HG03469 (cell line): ENCODE measurements around the gene PLCL1.
A peak's percentile ranks its signal among the peaks of the same experiment; 100 is the strongest.

Source experiments
- ATAC-seq: cut with Tn5 transposase; IDR thresholded peaks from one replicate; pipeline ENCODE4 v1.9.1; 2021; ENCODE audit warnings: mild to moderate bottlenecking, moderate library complexity, moderate number of reproducible peaks; ENCODE audit not compliant: unreplicated experiment

Gene PLCL1

GRCh38 chr2:197946562-197946961 lies 142.2 kb downstream of the PLCL1 start:
- no peak for ATAC-seq

GRCh38 chr2:197947219-197947757 lies 142.9 kb downstream of the PLCL1 start:
- no peak for ATAC-seq

- ATAC-seq: no peak
These were observed 144.8 kb downstream of the PLCL1 start for GRCh38 chr2:197949224-197949623.

GRCh38 chr2:197950006-197950405 lies 145.6 kb downstream of the PLCL1 start:
- no peak for ATAC-seq

GRCh38 chr2:197950724-197951123 lies 146.3 kb downstream of the PLCL1 start:
- no peak for ATAC-seq

- ATAC-seq: peak; percentile 58
These were observed 148.3 kb downstream of the PLCL1 start for GRCh38 chr2:197952540-197953202.

- ATAC-seq: no peak
These were observed 149.9 kb downstream of the PLCL1 start for GRCh38 chr2:197954328-197954727.

- no peak for ATAC-seq
These were observed 154.3 kb downstream of the PLCL1 start for GRCh38 chr2:197958592-197959150.

- no peak for ATAC-seq
These were observed 155.0 kb downstream of the PLCL1 start for GRCh38 chr2:197959383-197959782.

- no peak for ATAC-seq
These were observed 156.4 kb downstream of the PLCL1 start for GRCh38 chr2:197960786-197961185.

GRCh38 chr2:197964720-197965119 lies 160.3 kb downstream of the PLCL1 start:
- ATAC-seq: no peak

- no peak for ATAC-seq
These were observed 161.4 kb downstream of the PLCL1 start for GRCh38 chr2:197965756-197966155.

GRCh38 chr2:197969391-197969893 lies 165.0 kb downstream of the PLCL1 start:
- ATAC-seq: no peak

- no peak for ATAC-seq
These were observed 167.7 kb downstream of the PLCL1 start for GRCh38 chr2:197972061-197972460.

GRCh38 chr2:197972587-197972986 lies 168.2 kb downstream of the PLCL1 start:
- ATAC-seq: no peak

- no peak for ATAC-seq
These were observed 169.4 kb downstream of the PLCL1 start for GRCh38 chr2:197973772-197974171.

- ATAC-seq: no peak
These were observed 171.6 kb downstream of the PLCL1 start for GRCh38 chr2:197975931-197976519.

GRCh38 chr2:197978971-197979370 lies 174.6 kb downstream of the PLCL1 start:
- no peak for ATAC-seq

- ATAC-seq: no peak
These were observed 178.2 kb downstream of the PLCL1 start for GRCh38 chr2:197982565-197982964.

- ATAC-seq: no peak
These were observed 180.7 kb downstream of the PLCL1 start for GRCh38 chr2:197985029-197985638.

- no peak for ATAC-seq
These were observed 182.6 kb downstream of the PLCL1 start for GRCh38 chr2:197986977-197987376.

- no peak for ATAC-seq
These were observed 186.0 kb downstream of the PLCL1 start for GRCh38 chr2:197990356-197990755.
